Activated CD8-positive, alpha-beta memory T cell treated with anti-CD3 and anti-CD28 coated beads, Interleukin-2, amount 50 U/mL, for 4 hours (primary cell): ENCODE data around the gene EML6.
"Not testable (repeated sequence)": the region's sequence is repeated elsewhere in the genome, so short reads cannot be mapped to it uniquely, and the experiment has no call there.

Experiments
- DNase-seq: peaks from one replicate; pipeline ENCODE4 v3.0.0-alpha.2; 2020

Gene EML6

GRCh38 chr2:54853616-54854310, 130.3 kb downstream of the EML6 start:
- no peak for DNase-seq

DNA sequence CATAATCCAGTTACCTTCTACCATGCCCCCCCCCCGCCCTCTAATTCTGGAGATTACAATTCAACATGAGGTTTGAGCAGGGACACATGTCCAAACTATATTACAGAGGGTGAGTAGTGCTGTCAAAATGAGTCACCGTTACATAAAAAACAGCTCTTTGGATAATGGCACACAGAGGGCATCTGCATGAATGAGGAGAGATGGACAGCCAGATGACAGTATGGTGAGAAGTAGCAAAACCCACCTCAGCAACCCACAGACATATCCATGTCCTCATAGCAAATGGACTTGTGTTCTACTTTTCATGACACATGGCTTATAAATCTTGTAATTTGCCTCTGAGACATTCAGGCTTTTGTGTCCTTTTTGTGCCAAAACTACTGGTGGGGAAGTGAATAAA, 132.0 kb downstream of the EML6 start:
- DNase-seq, result no peak

DNA sequence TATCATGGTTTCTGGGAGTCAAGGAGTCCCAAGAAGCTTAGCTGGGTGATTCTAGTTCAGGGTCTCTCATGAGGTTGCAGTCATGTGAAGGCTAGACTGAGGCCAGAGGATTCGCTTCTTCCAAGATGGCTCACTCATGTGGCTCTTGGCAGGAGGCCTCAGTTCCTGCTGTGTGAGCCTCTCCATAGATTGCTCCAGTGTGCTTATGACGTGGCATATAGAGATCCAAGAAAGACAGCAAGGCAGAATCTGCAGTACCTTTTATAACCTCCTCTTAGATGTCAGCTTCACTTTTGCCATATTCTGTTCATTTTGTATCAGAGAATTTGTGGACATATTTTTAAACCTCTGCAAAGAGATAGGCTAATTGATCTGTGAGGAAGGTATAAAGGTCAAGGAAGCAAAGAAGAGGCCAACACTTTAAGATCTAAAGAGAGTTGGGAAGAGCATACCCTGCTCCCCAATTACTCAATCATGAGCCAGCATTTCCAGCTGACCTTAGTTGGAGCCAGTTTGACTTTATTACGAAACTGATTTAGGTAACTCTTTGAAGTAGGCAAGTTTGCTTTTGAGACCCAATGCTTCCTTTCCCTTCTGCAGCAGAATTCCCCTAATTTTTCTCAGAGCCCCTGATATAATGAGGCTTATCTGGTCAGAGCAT, 134.7 kb downstream of the EML6 start:
- DNase-seq, result no peak

DNA sequence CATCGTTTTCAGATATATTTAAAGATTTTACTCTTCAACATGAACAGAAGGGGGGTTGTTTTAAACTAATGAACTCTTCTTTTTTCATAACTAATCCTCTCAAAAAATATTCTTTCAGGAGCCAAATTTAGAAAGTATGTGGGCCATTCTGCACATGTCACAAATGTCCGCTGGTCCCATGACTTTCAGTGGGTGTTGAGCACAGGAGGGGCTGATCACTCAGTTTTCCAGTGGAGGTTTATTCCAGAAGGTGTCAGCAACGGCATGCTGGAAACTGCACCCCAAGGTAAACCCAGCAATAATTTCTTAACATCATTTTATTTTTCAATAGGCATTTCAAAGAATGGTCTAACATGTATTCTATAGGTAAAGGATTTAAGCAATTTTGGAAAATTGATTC, 136.0 kb downstream of the EML6 start:
- no peak for DNase-seq

DNA sequence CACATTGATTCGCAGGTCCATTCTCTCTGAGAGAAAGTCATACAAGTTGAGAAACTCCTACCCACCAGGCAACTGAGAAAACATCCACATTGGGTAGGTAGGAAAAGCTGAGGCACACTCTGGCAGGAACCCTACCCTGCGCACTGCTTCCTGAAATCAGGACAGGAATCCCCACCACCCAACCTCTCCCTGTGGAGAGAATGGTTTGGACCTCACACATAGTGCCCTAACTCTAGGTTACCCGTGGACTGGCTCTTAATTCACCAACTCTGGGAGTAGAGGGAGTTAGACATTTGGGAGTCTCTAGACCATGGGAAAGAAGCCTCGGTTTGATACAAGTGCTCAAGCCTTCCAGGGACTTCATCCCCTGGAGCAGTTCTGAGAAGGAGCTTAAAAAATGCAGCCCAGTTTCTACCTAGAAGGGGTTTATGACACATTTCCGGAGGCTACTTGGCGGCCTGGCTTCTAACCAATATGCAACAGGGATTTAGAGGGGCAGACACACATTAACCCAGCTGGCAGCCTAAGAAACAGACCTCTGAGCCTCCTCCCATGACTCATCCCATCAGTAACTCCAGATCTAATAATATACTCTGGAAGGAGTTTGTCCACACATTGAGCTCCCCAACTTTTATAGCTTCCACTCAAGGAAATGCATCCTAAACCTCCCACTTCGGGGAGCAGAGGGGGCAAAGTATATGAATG, 136.7 kb downstream of the EML6 start:
- no peak for DNase-seq

DNA sequence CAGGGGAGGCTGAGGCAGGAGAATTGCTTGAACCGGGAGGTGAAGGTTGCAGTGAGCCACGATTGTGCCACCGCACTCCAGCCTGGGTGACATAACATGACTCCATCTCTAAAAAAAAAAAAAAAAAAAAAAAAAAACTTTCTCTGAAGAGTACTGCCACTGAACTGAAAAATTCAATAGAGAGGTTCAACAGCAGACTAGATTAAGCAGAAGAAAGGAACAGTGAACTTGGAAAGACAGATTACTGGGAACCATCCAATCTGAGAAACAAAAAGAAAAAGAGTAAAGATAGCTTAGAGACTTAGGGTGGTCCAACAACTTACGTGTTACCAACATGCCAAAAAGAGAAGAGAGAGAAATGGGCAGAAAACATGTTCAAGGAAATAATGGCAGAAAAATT, 138.8 kb downstream of the EML6 start:
- no peak for DNase-seq

GRCh38 chr2:54862742-54863141, 139.3 kb downstream of the EML6 start:
- DNase-seq, result no peak

GRCh38 chr2:54863660-54864059, 140.2 kb downstream of the EML6 start:
- DNase-seq, result no peak

DNA sequence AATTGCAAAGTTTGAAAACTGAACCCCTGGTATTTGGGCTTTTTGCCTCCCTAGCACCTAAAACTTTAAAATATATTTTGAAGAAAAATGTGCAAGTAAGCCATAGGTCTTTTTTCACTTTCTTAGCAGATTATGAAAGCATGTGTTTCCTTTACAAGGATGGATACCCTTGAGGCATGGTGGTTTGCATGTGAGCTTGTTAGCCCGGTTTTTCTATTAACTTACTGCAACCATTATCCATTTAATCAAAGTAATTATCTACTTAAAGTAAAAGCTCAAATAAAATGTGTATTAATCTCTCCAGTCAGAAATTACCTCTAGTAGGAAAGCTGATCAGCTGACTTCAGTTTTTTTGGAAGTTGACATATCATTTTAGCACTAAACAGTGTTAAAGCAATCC, 140.6 kb downstream of the EML6 start:
- DNase-seq, result no peak

- no peak for DNase-seq
Observed at GRCh38 chr2:54864727-54865126, 141.3 kb downstream of the EML6 start.

DNA sequence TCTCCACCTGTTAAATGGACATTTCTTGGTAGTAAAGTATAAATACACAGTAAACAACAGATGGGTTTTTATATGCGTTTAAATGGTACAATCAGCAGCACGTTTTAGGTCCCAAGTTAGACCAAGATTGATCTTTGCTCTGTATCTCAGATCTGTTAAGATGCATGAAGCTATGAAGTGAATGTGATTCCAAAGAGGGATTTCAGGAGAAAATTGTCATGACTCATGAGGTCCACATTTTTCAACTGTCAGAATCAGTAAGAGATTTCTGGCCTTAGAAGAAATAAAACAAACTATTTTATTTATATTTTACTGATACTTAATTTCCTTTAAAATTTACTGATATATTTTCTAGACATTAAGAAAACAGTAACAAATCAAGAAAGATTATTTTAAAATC, 142.7 kb downstream of the EML6 start:
- no peak for DNase-seq

- no peak for DNase-seq
Observed at GRCh38 chr2:54866868-54867267, 143.4 kb downstream of the EML6 start.

DNA sequence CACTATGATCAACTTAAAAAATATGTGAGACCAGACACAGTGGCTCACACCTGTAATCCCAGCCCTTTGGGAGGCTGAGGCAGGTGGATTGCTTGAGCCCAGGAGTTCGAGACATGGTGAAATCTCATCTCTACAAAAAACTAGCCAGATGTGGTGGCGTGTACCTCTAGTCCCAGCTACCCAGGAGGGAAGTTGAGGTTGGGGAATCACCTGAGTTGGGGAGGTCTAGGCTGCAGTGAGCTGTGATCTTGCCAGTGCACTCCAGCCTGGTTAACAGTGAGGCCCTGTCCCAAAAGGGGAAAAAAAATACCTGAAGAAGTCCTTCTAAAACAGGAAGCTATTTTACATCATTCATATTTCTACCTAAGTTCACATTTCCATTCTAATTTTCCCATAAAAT, 144.0 kb downstream of the EML6 start:
- DNase-seq, result no peak

- no peak for DNase-seq
Observed at GRCh38 chr2:54871457-54872107, 148.1 kb downstream of the EML6 start.

DNA sequence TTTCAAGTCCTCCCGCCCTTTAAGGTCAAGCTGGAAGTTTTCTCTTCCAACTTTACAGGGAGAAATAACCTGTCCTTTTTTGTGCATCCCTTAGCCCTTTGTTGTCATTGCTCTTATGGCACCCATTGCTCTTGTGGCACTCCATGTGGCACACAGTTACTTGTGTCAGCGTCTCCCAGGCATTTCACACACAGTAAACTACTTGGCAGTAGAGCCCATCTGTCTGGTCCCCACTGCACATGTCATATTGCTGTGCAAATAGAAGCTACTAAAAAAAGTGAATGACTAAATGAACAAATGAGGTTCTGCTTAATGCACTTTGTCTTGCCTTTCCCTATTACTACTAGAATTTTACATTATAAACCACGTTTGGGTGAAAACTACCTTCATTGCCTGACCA, 149.3 kb downstream of the EML6 start:
- DNase-seq, result no peak

GRCh38 chr2:54873236-54873635, 149.8 kb downstream of the EML6 start:
- not testable (repeated sequence) for DNase-seq

DNA sequence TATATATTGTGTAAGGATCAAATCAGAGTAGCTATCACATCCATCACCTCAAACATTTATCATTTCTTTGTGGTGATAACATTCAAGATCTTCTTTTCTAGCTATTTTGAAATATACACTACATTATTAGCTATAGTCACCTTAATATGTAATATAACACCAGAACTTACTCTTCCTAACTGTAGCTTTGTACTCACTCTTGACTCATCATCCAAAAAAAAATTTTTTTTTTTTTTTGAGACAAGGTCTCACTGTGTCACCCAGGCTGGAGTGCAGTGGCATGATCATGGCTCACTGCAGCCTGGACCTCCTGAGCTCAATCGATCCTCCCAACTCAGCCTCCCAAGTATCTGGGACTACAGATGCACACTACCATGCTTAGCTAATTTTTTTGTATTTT, 153.3 kb downstream of the EML6 start:
- no peak for DNase-seq

GRCh38 chr2:54878182-54878581, 154.7 kb downstream of the EML6 start:
- no peak for DNase-seq

GRCh38 chr2:54879032-54879431, 155.6 kb downstream of the EML6 start:
- DNase-seq, result no peak

GRCh38 chr2:54879598-54880332, 156.3 kb downstream of the EML6 start:
- no peak for DNase-seq

- no peak for DNase-seq
Observed at GRCh38 chr2:54880428-54880827, 157.0 kb downstream of the EML6 start.

- DNase-seq, result no peak
Observed at GRCh38 chr2:54881759-54882158, 158.3 kb downstream of the EML6 start.

DNA sequence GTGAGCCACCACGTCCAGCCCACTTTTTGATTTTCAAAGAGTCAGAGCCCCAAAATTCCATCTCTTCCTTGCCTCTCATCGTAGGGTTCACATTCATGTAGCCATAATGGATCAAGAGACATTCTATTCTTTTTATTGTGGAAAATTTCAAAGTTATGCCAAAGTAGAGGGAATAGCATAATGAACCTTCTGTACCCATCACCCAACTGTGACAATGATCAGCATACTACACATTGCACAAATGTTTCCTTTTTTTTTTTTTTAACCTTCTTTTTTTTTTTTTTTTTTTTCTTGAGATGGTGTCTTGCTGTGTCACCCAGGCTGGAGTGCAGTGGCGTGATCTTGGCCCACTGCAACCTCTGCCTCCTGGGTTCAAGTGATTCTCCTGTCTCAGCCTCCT, 162.4 kb downstream of the EML6 start:
- no peak for DNase-seq
